ENCODE data around the gene ACAD8. TPM values are rescaled to one million over a fixed set of nuclear protein-coding genes. Genes with fewer than 3 reads are reported as not detected.
A peak's percentile ranks its signal among the peaks of the same experiment; 100 is the strongest.
"Not testable (repeated sequence)": the region's sequence is repeated elsewhere in the genome, so short reads cannot be mapped to it uniquely, and the experiment has no call there.

ACAD8 gene
- total RNA-seq, 4 donors from 2014 or later = 19.4 to 29.6 (median 24.7) TPM

- intact Hi-C loops (cut with DNase I; ENCODE audit: low total_unique reads) (loop anchor here (5.0 kb wide), 1 partner anchor 203 kb away; no protein-coding TSS in a partner anchor), in situ Hi-C loops (cut with MboI; ENCODE audit: low sequenced_read_pairs in 4 of 4) (no loop called here)
- no peaks in the 10 kb centered on the region for H3K9me3 ChIP-seq
- no peak for ATAC-seq
- H3K27ac ChIP-seq = no peak overlapping the region
- H3K4me3 ChIP-seq = no peak overlapping the region
- TF ChIP-seq POLR2A (IDR thresholded peaks at IDR 0.05) = no peak
- TF ChIP-seq CTCF (IDR thresholded peaks at IDR 0.05 in 4 of 5, conservative IDR thresholded peaks at IDR 0.05 in 1 of 5) = no peak
- peaks cover 20 to 24% of the 10 kb centered on the region in 2 donors for H3K4me1 ChIP-seq
- no peak for DNase-seq
- H3K27me3 ChIP-seq = no peaks in the 10 kb centered on the region
- peaks cover 0 to 62% of the 10 kb centered on the region in 2 donors for H3K36me3 ChIP-seq
Measured at GRCh38 chr11:134250246-134250645, 3.1 kb upstream of the ACAD8 start.

- Histone ChIP-seq H3K9me3 (no peaks in the 10 kb centered on the region), H3K27me3 (no peaks in the 10 kb centered on the region), H3K27ac (no peak overlapping the region), H3K36me3 (peaks cover 0 to 58% of the 10 kb centered on the region in 2 donors), H3K4me3 (no peak overlapping the region), H3K4me1 (peaks cover 24 to 26% of the 10 kb centered on the region in 2 donors)
- no peak for DNase-seq
- no peak for TF ChIP-seq CTCF (IDR thresholded peaks at IDR 0.05 in 4 of 5, conservative IDR thresholded peaks at IDR 0.05 in 1 of 5)
- no peak for TF ChIP-seq POLR2A (IDR thresholded peaks at IDR 0.05)
- intact Hi-C loops (cut with DNase I; ENCODE audit: low total_unique reads) (loop anchor here (5.0 kb wide), 1 partner anchor 203 kb away; no protein-coding TSS in a partner anchor), in situ Hi-C loops (cut with MboI; ENCODE audit: low sequenced_read_pairs in 4 of 4) (no loop called here)
- no peak for ATAC-seq
Measured at GRCh38 chr11:134250675-134251074, 2.7 kb upstream of the ACAD8 start.

GRCh38 chr11:134252346-134253187 is 801 bp upstream of the ACAD8 start:
- no peaks in the 10 kb centered on the region for H3K27me3 ChIP-seq
- in situ Hi-C loops (cut with MboI; ENCODE audit: low sequenced_read_pairs in 4 of 4) (no loop called here), intact Hi-C loops (cut with DNase I; ENCODE audit: low total_unique reads) (loop anchor here (1.0 to 5.0 kb wide), 3 partner anchors 28 to 205 kb away; partner anchors contain the start of genes GLB1L2 and VPS26B)
- DNase-seq = peak in 1 of 2 donors; percentile 18
- ATAC-seq = peak; percentile 55 to 67
- TF ChIP-seq POLR2A (IDR thresholded peaks at IDR 0.05) (no peak), CTCF (IDR thresholded peaks at IDR 0.05 in 4 of 5, conservative IDR thresholded peaks at IDR 0.05 in 1 of 5) (no peak)
- no peaks in the 10 kb centered on the region for H3K9me3 ChIP-seq
- peaks cover 0 to 51% of the 10 kb centered on the region in 2 donors for H3K36me3 ChIP-seq
- peaks cover 24 to 30% of the 10 kb centered on the region in 2 donors for H3K4me1 ChIP-seq
- H3K27ac ChIP-seq = peak overlapping the region; percentile 70 to 87 (median 82)
- peak overlapping the region; percentile 95 to 100 (median 96) for H3K4me3 ChIP-seq

GRCh38 chr11:134254433-134255183 is 1.2 kb downstream of the ACAD8 start:
- no peak for DNase-seq
- Histone ChIP-seq H3K27me3 (no peaks in the 10 kb centered on the region), H3K4me3 (peak overlapping the region; percentile 95 to 100 (median 96)), H3K27ac (peak overlapping the region in 1 of 4 donors; percentile 80), H3K36me3 (peaks cover 0 to 46% of the 10 kb centered on the region in 2 donors), H3K4me1 (peaks cover 24 to 30% of the 10 kb centered on the region in 2 donors), H3K9me3 (no peaks in the 10 kb centered on the region)
- in situ Hi-C loops (cut with MboI; ENCODE audit: low sequenced_read_pairs in 4 of 4) = no loop called here
- intact Hi-C loops (cut with DNase I; ENCODE audit: low total_unique reads) = loop anchor here (5.0 kb wide), 1 partner anchor 207 kb away; no protein-coding TSS in a partner anchor
- TF ChIP-seq POLR2A (IDR thresholded peaks at IDR 0.05) (no peak), CTCF (IDR thresholded peaks at IDR 0.05 in 4 of 5, conservative IDR thresholded peaks at IDR 0.05 in 1 of 5) (no peak)
- no peak for ATAC-seq

- DNase-seq; intact Hi-C loops (cut with DNase I; ENCODE audit: low total_unique reads); ATAC-seq; H3K27me3 ChIP-seq; H3K4me3 ChIP-seq; H3K27ac ChIP-seq; in situ Hi-C loops (cut with MboI; ENCODE audit: low sequenced_read_pairs in 4 of 4); H3K9me3 ChIP-seq: not testable (repeated sequence)
- H3K36me3 ChIP-seq = peaks cover 0 to 46% of the 10 kb centered on the region in 2 donors
- peaks cover 24 to 30% of the 10 kb centered on the region in 2 donors for H3K4me1 ChIP-seq
Measured at GRCh38 chr11:134255184-134255561, 1.8 kb downstream of the ACAD8 start.

All from gastrocnemius medialis (tissue), 4 donors.